Naive B cell (primary cell): ENCODE data around the gene BUB1B. TPM values are rescaled to one million over a fixed set of nuclear protein-coding genes. Genes with fewer than 3 reads are reported as not detected.
A peak's percentile ranks its signal among the peaks of the same experiment; 100 is the strongest.

ENCODE experiments used
- ATAC-seq, 2 donors: fragments of 150-1000 bp; cut with Tn5 transposase; 2 replicates each; pipeline ENCODE4 v1.10.0; 2021; ENCODE audit warnings: low read depth in 2 of 2, mild to moderate bottlenecking in 2 of 2, moderate library complexity in 2 of 2
- DNase-seq: peaks from one replicate; pipeline ENCODE4 v3.0.0; 2022
- H3K27ac Mint-ChIP-seq, 6 donors: one replicate each; pipeline ENCODE4 v1.8.0; 2020 to 2022; ENCODE audit warnings: mild to moderate bottlenecking in 6 of 6, mixed read lengths in 6 of 6, moderate library complexity in 5 of 6, inconsistent platforms in 2 of 6
- H3K27me3 Mint-ChIP-seq, 3 donors: one replicate each; pipeline ENCODE4 v1.8.0; 2021 to 2022; ENCODE audit warnings: mixed read lengths in 3 of 3, mild to moderate bottlenecking in 1 of 3
- H3K36me3 Mint-ChIP-seq, 2 donors: one replicate each; pipeline ENCODE4 v1.8.0; 2020 to 2022; ENCODE audit warnings: mixed read lengths in 2 of 2, inconsistent platforms in 1 of 2, mild to moderate bottlenecking in 1 of 2
- H3K4me1 Mint-ChIP-seq, 3 donors: one replicate each; pipeline ENCODE4 v1.8.0; 2020 to 2022; ENCODE audit warnings: mixed read lengths in 3 of 3, inconsistent platforms in 1 of 3, mild to moderate bottlenecking in 1 of 3, moderate library complexity in 1 of 3
- H3K4me3 Mint-ChIP-seq, 8 donors: one replicate each; pipeline ENCODE4 v1.8.0; 2020 to 2022; ENCODE audit warnings: mild to moderate bottlenecking in 8 of 8, mixed read lengths in 8 of 8, moderate library complexity in 8 of 8, inconsistent platforms in 2 of 8
- H3K9me3 Mint-ChIP-seq, 7 donors: one replicate each; pipeline ENCODE4 v1.8.0; 2020 to 2022; ENCODE audit warnings: mixed read lengths in 7 of 7, mild to moderate bottlenecking in 5 of 7, inconsistent platforms in 2 of 7, moderate library complexity in 1 of 7
- polyA plus RNA-seq, 6 donors: library from polyadenylated mRNA; unstranded; fragments of 300-500 nt; fragmentation: Illumina TruSeq; gene quantifications; one replicate each; pipeline ENCODE4 v1.2.3, GENCODE V29; 2021; ENCODE audit warnings: low read depth in 6 of 6

Gene BUB1B
- polyA plus RNA-seq, 6 donors from 2014 or later: 0.30 to 3.7 (median 0.78) TPM

DNA sequence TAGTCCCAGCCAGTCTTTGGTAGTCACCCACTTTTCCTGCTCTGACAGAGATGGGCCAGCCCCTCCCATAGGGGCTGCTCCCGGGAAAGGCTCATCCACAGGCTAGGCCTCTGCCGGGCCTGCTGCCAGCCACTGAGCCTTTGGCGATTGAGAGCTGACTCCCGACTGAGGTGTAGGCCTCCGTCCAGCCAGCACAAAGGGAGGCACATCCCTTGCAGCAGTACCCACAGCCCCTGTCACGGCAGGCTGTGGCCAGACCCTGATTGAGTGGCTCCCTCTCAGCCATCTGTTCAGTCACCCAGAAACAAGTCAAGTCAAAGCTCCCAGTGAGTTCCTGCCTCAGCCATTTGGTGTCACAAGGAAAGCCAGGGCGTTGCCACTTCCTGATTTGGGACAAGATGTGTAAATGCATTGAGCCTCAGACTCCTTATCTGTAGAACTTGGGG lies 71.8 kb downstream of the BUB1B start:
- H3K27ac Mint-ChIP-seq: no peak overlapping the region
- no peaks in the 10 kb centered on the region for H3K36me3 Mint-ChIP-seq
- no peak for DNase-seq
- H3K4me3 Mint-ChIP-seq: no peak overlapping the region
- no peaks in the 10 kb centered on the region for H3K27me3 Mint-ChIP-seq
- H3K9me3 Mint-ChIP-seq: no peaks in the 10 kb centered on the region
- no peak for ATAC-seq
- peaks cover 13 to 17% (median 16%) of the 10 kb centered on the region in 3 donors for H3K4me1 Mint-ChIP-seq

DNA sequence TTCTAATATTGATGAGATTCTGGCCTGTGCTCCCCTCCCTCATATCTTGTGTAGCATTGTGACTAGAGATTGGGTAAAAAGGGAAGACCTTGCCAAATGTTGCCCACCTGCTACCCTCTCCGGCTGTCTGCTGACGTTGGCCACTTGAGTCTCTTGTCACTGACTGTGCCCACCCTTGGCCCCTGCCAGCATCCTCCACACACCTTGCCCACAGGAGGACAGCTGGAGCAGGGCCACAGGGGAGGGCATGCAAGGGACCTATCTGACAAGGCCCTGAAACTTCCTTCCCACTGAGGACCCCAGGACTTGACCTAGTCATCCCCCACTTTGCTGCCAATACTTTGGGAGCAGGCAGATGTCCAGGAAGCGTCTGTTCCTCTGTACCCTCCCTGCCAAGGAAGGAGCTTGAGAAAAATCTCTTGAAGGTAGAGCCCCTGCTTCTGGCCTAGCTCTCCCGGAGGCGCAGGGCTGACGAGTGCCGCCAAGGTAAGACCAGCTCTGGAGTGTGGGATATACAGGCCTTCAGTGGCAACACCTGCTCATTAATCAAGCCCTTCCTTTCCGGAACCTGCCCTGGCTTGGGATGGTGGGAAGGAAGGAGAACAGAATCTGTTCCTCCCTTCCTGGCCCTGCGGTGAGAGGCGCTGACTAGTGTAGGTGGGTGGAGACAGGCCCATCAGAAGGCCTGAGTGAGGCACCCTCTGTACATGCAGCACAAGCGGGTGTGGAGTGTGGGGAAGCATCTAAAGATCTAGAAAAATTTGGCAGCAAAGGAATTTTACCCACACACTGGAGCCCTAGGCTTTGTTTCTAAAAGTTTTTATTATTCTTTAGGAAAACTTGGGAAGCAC lies 73.1 kb downstream of the BUB1B start:
- DNase-seq (no peak), ATAC-seq (no peak)
- Mint-ChIP-seq H3K9me3 (no peaks in the 10 kb centered on the region), H3K4me1 (peaks cover 25 to 28% (median 25%) of the 10 kb centered on the region in 3 donors), H3K36me3 (no peaks in the 10 kb centered on the region), H3K27ac (peak overlapping the region in 1 of 6 donors; percentile 20), H3K27me3 (peaks cover 0 to 8% (median 7%) of the 10 kb centered on the region in 3 donors), H3K4me3 (no peak overlapping the region)

DNA sequence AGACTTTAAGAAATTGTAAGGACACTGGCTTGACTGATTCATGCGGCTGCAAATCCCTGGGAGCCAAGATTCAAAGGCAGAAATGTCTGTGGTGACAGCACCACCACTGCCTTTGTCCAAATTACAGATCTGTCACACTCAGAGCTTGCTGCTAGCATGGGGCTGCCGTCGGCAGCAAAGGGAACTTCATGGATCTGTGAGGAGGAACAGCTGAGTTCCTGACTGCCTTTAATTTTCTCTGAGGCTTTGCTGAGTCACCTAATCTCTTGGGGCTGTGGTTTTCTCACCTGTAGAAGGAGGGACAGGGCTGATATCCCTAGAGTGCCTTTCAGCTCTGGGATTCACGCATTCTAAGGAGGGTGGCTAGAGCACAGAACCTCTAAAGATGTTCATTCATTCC lies 73.9 kb downstream of the BUB1B start:
- ATAC-seq (no peak), DNase-seq (no peak)
- Mint-ChIP-seq H3K4me3 (peak overlapping the region in 6 of 8 donors; percentile 22 to 59 (median 45)), H3K36me3 (no peaks in the 10 kb centered on the region), H3K27ac (peak overlapping the region in 3 of 6 donors; percentile 21 to 69 (median 40)), H3K9me3 (no peaks in the 10 kb centered on the region), H3K4me1 (peaks cover 31 to 35% (median 31%) of the 10 kb centered on the region in 3 donors), H3K27me3 (peaks cover 0 to 15% (median 14%) of the 10 kb centered on the region in 3 donors)

DNA sequence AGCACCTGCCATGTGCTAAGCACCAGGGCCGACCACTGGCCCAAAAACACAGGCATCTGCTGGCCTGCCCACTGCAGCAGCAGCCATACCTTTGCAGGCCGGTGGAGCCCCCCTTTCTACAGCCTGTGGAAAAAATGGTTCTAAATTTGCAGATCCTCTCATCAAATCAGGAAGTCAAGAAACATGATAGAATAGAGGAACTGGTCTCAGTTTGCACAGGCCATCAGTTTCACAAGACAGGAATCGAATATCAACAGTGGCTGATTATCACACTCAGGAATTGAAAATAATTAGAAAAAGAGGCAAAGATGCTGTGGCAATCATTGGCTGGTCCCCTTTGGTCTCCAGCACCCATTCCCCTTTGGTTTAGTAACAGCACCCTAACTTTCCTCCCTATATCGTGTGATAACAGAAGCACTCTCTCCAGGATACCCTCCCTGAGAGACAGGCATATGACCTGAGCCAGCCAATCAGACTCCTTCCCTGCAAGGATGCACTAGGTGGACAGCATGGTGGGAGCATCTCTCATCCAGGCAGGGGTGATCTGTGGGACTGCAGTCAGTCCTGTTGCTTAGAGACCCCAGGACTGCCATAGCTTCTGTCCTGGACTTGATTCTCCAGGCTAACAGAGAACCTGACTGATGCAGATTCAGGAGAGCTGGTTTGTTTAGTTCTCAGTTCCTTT lies 74.5 kb downstream of the BUB1B start:
- peak overlapping the region in 6 of 8 donors; percentile 22 to 59 (median 45) for H3K4me3 Mint-ChIP-seq

DNA sequence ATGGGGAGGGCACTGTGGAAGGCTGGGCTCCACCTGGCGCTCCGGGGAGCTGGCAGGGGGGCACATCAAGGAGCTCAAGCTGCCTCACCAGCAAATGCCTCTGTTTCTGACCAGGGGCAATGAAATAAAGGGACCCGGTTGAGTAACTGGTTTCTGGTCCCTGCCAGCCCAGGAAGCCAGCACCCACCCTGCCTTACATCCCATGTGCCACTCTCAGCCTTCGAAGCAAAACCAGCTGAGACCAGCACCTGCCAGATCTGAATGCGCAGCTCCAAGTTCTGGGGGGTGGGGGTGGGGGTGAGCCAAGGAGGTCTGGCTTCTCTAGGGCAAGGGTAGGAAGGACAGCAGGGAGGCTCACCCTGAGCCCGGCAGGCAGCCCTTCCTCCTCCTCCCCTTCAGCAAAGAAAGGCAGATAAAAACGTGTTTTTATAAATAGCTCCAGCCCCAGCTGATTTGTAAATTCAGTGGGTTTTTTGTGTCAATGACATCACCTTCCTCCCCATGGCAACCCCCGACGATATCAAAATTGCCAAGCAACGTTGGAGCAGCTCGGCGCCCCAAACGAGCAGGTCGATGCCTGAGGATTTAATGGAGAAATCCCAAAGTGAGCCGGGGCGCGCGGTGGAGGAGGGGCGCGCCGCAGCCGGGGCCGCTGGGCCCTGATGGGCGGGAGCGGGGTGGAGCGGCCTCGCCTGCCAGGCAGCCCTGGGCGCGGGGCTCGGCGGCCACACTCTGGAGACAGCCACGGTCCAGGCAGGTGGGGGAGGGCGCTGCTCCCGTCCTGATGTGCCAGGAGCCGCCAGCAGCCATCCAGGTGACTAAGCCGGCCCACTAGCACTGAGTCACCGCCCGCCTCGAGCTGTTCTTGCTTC lies 77.9 kb downstream of the BUB1B start, which contains the start of gene PAK6:
PAK6 (plus strand) TSS at position 532 of the 872 bp plus-strand sequence. CDS start 25,723 bp downstream, outside the sequence.
- peak; percentile 68 to 70 for ATAC-seq
- H3K27me3 Mint-ChIP-seq: peaks cover 0 to 20% (median 18%) of the 10 kb centered on the region in 3 donors
- H3K36me3 Mint-ChIP-seq: no peaks in the 10 kb centered on the region
- DNase-seq: peak; percentile 52
- H3K4me1 Mint-ChIP-seq: peaks cover 31 to 35% (median 34%) of the 10 kb centered on the region in 3 donors
- H3K27ac Mint-ChIP-seq: peak within 1 kb of the TSS; percentile 33 to 97 (median 79)
- H3K4me3 Mint-ChIP-seq: peak within 1 kb of the TSS; percentile 41 to 86 (median 78)
- H3K9me3 Mint-ChIP-seq: no peaks in the 10 kb centered on the region

More for the DNA sequence above, 74.5 kb downstream of the BUB1B start:
- H3K9me3 Mint-ChIP-seq: no peaks in the 10 kb centered on the region
- H3K4me1 Mint-ChIP-seq: peaks cover 31 to 35% (median 34%) of the 10 kb centered on the region in 3 donors
- peak; percentile 44 for DNase-seq
- ATAC-seq: peak; percentile 71 to 76
- peak overlapping the region in 3 of 6 donors; percentile 40 to 69 (median 53) for H3K27ac Mint-ChIP-seq
- no peaks in the 10 kb centered on the region for H3K36me3 Mint-ChIP-seq
- H3K27me3 Mint-ChIP-seq: peaks cover 0 to 18% (median 16%) of the 10 kb centered on the region in 3 donors

DNA sequence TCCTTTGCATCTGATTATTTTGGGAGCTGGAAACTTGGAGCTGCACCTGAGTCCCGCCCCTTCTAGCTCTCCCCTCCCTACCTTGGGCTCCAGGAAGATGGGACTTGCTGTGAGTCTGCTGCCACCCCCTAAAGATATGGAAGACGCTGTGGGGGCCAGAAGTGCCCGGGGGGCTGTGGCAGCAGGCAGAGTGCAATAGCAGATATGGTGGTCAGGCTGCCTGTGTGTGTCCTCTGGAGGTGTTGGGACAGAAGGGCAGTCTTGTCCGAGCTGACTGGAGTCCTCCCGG lies 78.5 kb downstream of the BUB1B start:
- no peaks in the 10 kb centered on the region for H3K36me3 Mint-ChIP-seq
- H3K9me3 Mint-ChIP-seq: no peaks in the 10 kb centered on the region
- H3K4me3 Mint-ChIP-seq: peak overlapping the region in 6 of 8 donors; percentile 23 to 86 (median 70)
- H3K27ac Mint-ChIP-seq: peak overlapping the region in 5 of 6 donors; percentile 33 to 97 (median 73)
- peaks cover 0 to 20% (median 18%) of the 10 kb centered on the region in 3 donors for H3K27me3 Mint-ChIP-seq
- DNase-seq (no peak), ATAC-seq (no peak)
- peaks cover 31 to 35% (median 34%) of the 10 kb centered on the region in 3 donors for H3K4me1 Mint-ChIP-seq

DNA sequence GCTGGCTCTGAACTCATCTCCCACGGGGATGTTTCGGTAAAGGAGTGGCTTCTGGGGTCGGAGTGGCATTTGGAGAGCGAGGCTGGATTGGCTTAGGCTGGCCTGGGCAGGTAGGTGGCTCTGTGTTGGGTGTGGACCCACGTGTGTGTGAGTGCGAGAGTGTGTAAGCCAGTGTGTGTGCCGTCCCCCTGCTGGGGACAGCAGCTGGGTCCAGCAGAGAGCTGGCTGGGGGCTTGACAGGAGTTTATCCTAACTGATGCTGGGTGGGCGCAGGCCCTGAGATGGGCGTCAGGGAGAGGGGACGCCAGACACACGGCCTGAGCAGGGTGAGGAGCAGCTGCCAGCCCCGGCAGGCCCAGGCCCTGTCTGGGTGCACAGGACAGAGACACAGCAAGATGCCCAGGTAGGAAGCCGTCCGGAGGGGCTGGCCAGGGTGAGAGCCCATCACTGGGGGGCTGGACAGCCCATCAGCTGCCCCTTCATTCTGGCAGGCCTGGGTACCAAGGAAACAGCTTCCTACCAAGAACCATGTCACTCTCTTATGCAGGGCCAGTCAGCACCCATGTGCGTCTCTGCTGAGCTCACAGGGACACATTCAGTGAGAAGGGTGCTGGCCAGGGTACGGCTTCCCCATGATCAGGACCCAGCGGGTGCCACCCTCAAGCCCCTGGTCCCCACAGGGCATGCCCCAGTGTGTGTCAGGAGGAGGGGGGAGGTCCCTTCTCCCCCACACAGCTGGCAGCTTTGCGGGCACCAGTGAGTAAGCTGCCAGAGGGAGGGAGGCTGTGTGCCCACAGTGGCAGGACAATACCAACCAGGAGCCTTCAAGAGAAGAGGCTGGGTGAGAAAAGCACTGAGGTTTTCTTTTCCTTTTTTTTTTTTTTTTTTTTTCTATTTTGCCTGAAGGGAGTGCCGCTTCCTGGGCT lies 79.1 kb downstream of the BUB1B start:
- ATAC-seq: no peak
- Mint-ChIP-seq H3K4me1 (peaks cover 28 to 31% (median 28%) of the 10 kb centered on the region in 3 donors), H3K27ac (peak overlapping the region in 4 of 6 donors; percentile 33 to 97 (median 80)), H3K27me3 (peaks cover 0 to 20% (median 18%) of the 10 kb centered on the region in 3 donors), H3K9me3 (no peaks in the 10 kb centered on the region), H3K4me3 (peak overlapping the region in 6 of 8 donors; percentile 47 to 83 (median 72)), H3K36me3 (no peaks in the 10 kb centered on the region)
- DNase-seq: no peak

DNA sequence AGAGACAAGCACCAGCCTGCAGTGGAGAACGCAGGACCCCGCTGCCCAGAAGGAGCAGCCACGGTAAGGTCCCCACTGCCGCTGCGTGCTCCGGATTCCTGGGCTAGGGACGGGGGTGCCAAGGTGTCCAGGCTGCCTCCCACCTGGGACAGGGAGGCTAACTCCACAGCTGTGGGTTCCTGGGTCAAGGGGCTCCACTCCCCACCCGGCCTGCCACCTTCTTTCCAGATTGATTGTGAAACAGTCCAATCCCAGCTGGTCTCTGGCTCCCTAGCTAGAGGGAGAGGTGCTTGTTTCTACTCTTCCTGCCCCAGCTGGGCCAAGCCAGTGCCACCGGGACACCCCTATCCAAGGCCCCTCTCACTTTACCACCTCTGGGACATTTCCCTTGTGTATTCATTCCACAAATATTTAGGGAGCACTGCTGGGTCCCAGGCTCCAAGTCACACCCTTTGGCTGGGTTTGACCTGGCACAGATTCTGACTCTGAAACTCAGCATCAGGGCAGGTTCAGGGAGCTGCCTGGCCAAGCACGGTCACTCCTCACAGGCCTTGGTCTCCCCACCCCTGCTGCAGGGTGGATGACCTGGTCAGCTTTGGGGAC lies 79.9 kb downstream of the BUB1B start:
- H3K4me1 Mint-ChIP-seq: peaks cover 21 to 23% (median 21%) of the 10 kb centered on the region in 3 donors

DNA sequence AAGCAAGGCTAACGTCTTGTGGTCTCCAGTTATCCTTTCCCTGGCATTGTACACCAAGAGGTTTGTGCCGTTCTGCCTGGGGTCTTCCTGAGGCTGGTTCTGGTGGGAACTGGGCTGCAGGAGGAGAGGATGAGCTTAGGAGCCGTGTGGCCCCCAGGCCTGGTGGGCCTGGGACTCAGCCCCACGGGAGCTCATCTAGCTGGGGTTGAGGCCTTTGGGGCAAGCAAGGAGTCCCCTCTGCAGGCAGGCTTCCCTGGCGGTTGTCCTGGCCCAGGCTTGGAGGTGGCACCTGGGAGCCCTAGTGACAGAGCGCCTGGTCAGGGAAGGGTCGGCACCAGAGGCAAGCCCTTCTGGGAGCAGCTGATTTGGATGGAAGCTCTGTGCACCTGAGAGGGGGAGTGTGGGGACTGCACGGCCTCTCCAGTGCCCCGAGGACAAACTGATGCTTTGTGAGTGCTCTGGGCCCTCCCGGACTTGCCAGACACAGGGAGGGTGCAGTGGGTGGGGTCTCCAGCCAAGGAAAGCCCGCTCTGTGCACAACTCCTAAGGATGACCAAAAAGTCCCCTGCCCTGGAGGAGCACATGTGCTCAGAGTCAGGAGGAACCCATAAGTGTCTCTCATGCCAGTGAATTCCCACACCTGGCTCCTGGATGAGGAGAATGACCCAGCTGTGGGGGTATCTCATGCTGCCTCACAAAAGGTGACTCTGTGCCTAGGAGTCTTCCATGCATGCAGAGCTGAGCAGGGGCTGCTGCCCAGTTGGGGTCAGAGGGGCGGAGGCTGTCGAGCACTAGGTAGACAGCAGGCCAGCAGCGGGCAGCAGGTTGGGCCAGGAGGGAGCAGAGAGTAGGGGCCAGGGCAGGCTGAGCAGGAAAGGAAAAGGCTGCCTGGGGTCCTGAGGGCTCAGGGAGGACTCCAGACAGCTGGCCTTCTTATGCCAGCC lies 80.7 kb downstream of the BUB1B start:
- peak overlapping the region in 1 of 6 donors; percentile 94 for H3K27ac Mint-ChIP-seq
- H3K4me1 Mint-ChIP-seq: peaks cover 17 to 18% (median 18%) of the 10 kb centered on the region in 3 donors
- no peak overlapping the region for H3K4me3 Mint-ChIP-seq
- no peaks in the 10 kb centered on the region for H3K9me3 Mint-ChIP-seq
- H3K36me3 Mint-ChIP-seq: no peaks in the 10 kb centered on the region
- peaks cover 0 to 20% (median 18%) of the 10 kb centered on the region in 3 donors for H3K27me3 Mint-ChIP-seq
- DNase-seq (no peak), ATAC-seq (no peak)

More for the DNA sequence above, 79.9 kb downstream of the BUB1B start:
- DNase-seq (no peak), ATAC-seq (no peak)
- Mint-ChIP-seq H3K9me3 (no peaks in the 10 kb centered on the region), H3K4me3 (peak overlapping the region in 1 of 8 donors; percentile 31), H3K27me3 (peaks cover 0 to 20% (median 18%) of the 10 kb centered on the region in 3 donors), H3K36me3 (no peaks in the 10 kb centered on the region), H3K27ac (peak overlapping the region in 2 of 6 donors; percentile 76 to 87)

DNA sequence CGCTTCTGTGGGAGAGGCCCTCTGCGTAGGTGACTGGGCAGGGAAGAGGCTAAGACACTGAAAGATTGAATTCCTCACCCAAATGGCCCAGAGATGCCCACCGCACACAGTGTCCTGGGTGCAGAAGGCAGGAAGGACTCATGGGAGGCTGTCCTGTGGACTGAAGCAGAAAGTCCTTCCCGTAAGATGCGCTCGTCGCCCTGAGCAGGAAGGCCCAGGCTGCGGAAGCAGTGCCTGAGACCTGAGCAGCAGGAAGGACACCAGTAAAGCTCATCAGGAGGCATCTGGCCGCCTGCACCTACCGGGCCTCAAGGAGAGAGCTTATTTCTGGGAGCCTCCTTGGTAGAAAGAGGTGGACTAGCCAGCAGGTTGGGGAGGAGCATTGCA lies 81.3 kb downstream of the BUB1B start:
- Mint-ChIP-seq H3K4me1 (peaks cover 17 to 18% (median 18%) of the 10 kb centered on the region in 3 donors), H3K36me3 (no peaks in the 10 kb centered on the region), H3K9me3 (no peaks in the 10 kb centered on the region), H3K27ac (peak overlapping the region in 2 of 6 donors; percentile 65 to 94), H3K4me3 (no peak overlapping the region), H3K27me3 (peaks cover 0 to 20% (median 18%) of the 10 kb centered on the region in 3 donors)
- no peak for DNase-seq
- ATAC-seq: no peak

DNA sequence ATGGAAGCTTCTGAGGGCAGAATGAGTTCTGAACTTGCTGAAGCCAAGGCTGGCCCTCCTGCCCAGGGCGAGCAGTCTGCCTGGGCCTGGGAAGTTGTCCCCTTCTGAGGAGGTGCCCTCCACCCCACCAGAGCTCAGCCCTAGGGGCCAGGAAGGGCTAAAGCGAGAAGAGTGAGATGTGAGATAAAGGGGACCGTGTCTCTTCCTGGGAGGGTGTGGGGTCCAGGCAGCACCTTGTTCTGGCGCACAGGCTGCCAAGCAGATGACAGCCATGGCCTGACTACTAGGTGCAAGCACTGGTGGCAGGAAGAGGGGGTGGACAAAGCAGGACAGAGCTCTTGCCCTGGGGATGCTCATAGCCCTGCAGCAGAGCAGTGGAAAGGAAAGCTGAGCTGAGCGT lies 81.7 kb downstream of the BUB1B start:
- Mint-ChIP-seq H3K27ac (peak overlapping the region in 1 of 6 donors; percentile 51), H3K9me3 (no peaks in the 10 kb centered on the region), H3K36me3 (no peaks in the 10 kb centered on the region), H3K4me1 (peaks cover 17 to 18% (median 18%) of the 10 kb centered on the region in 3 donors), H3K27me3 (peaks cover 0 to 20% (median 18%) of the 10 kb centered on the region in 3 donors), H3K4me3 (peak overlapping the region in 1 of 8 donors; percentile 69)
- ATAC-seq (no peak), DNase-seq (no peak)
